ENCODE measurements around the gene TFPI. TPM values are rescaled to one million over a fixed set of nuclear protein-coding genes. Genes with fewer than 3 reads are reported as not detected.
"Not testable (repeated sequence)": the region's sequence is repeated elsewhere in the genome, so short reads cannot be mapped to it uniquely, and the experiment has no call there.

TFPI gene
- total RNA-seq, 6 experiments from 2014 or later: 145 to 223 (median 189) TPM

DNA sequence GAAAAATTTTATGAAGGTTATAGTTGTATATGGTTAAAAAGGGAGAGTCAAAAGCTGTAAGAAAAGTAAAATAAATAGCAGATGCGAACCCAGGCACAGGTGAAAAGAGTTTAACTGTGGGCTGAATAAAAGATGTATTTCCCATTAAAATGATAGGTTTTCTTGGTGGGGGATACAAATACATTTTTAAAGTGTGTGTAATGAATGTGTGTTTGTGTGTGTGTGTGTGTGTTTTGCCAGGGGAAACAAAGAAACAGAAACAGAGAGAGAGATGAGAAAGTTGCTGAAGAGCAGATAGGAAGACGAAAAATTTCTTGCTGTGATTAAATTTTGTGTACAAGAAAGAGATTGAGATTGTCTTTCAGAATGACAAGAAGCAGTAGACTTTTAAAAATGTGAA lies 12.1 kb downstream of the TFPI start:
- DNase-seq (no peak), ATAC-seq (no peak)
- H3K36me3 ChIP-seq: no peaks in the 10 kb centered on the region
- no peak overlapping the region for H3K4me3 ChIP-seq
- TF ChIP-seq POLR2A (IDR thresholded peaks at IDR 0.05): no peak
- TF ChIP-seq, protein P1, sequence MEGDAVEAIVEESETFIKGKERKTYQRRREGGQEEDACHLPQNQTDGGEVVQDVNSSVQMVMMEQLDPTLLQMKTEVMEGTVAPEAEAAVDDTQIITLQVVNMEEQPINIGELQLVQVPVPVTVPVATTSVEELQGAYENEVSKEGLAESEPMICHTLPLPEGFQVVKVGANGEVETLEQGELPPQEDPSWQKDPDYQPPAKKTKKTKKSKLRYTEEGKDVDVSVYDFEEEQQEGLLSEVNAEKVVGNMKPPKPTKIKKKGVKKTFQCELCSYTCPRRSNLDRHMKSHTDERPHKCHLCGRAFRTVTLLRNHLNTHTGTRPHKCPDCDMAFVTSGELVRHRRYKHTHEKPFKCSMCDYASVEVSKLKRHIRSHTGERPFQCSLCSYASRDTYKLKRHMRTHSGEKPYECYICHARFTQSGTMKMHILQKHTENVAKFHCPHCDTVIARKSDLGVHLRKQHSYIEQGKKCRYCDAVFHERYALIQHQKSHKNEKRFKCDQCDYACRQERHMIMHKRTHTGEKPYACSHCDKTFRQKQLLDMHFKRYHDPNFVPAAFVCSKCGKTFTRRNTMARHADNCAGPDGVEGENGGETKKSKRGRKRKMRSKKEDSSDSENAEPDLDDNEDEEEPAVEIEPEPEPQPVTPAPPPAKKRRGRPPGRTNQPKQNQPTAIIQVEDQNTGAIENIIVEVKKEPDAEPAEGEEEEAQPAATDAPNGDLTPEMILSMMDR (IDR thresholded peaks at IDR 0.05): no peak
- H3K4me1 ChIP-seq: peaks cover 0 to 66% (median 14%) of the 10 kb centered on the region in 4 donors
- H3K9me3 ChIP-seq: no peaks in the 10 kb centered on the region
- H3K27me3 ChIP-seq: no peaks in the 10 kb centered on the region
- peak overlapping the region; percentile 86 to 94 (median 93) for H3K27ac ChIP-seq
- intact Hi-C loops (cut with DNase I): no loop called here
- 12% methylated on average over 2 of the region's 2 CpGs for WGBS (ENCODE audit: insufficient coverage, low coverage, low lambda C conversion rate, missing lambda C conversion rate)

DNA sequence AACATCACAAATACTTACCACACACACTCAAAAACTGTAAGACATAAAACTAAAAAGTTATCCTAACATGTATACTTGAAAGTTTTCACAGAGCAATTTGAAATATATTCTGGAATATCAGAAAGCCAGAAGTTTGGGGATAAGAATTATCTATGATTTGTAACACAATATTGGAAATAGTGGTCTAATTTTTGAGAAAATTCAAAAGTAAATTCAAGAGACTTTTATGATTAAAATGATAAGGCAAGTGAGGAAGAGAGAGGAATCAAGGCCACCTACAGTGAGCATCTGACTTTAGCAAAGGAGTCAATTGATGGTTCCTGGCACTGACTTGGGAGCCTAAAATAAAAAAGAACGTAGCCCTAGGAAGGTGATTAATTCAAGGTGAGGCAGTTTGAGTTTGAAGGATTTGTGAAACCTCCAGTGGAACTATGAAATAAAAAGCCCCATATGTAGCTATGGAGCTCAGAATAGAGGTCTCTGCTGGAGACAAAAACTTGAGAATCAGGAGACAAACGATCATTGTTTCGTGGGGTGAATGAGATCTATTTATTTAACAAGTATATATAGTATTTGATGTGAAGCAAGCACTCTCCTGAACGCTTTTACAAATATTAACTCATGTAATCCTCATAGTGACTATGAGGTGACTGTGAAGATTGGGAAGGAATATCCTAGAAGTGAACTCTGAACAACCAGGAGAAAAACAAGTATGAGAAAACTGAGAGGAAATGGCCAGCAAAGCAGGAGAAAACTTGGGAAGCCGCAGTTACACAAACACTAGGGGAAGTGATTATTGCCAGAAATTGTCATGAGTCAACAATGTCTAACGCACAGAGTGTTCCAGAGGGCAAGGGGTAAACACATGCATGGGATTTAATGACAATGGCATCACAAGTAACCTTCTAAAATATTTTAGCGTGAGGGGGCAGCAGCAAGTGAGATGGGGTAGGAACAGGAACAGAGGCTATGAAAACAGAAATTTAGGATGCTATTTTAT lies 12.8 kb downstream of the TFPI start:
- Histone ChIP-seq H3K36me3 (no peaks in the 10 kb centered on the region), H3K4me3 (peak overlapping the region in 1 of 3 donors; percentile 3), H3K4me1 (peaks cover 0 to 58% (median 14%) of the 10 kb centered on the region in 4 donors), H3K27me3 (no peaks in the 10 kb centered on the region), H3K27ac (peak overlapping the region; percentile 86 to 94 (median 93)), H3K9me3 (no peaks in the 10 kb centered on the region)
- TF ChIP-seq, protein P1 (IDR thresholded peaks at IDR 0.05): no peak
- TF ChIP-seq POLR2A (IDR thresholded peaks at IDR 0.05): no peak
- WGBS (ENCODE audit: insufficient coverage, low coverage, low lambda C conversion rate, missing lambda C conversion rate): 11% methylated on average over 7 of the region's 7 CpGs
- intact Hi-C loops (cut with DNase I): no loop called here
- ATAC-seq (peak; percentile 81 to 96 (median 88)), DNase-seq (peak in 1 of 3 donors; percentile 69)

DNA sequence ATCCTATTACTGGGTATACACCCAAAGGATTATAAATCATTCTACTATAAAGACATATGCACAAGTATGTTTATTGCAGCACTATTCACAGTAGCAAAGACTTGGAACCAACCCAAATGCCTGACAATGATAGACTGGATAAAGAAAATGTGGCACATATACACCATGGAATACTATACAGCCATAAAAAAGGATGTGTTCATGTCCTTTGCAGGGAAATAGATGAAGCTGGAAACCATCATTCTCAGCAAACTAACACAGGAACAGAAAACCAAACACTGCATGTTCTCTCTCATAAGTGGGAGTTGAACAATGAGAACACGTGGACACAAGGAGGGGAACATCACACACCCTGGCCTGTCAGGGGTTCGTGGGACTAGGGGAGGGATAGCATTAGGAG lies 16.0 kb downstream of the TFPI start:
- 95% methylated on average over 2 of the region's 2 CpGs for WGBS (ENCODE audit: insufficient coverage, low coverage, low lambda C conversion rate, missing lambda C conversion rate)
- H3K36me3 ChIP-seq; H3K9me3 ChIP-seq; H3K27me3 ChIP-seq; H3K4me3 ChIP-seq; DNase-seq; H3K27ac ChIP-seq; ATAC-seq; intact Hi-C loops (cut with DNase I): not testable (repeated sequence)
- H3K4me1 ChIP-seq: peaks cover 0 to 46% (median 4%) of the 10 kb centered on the region in 4 donors

DNA sequence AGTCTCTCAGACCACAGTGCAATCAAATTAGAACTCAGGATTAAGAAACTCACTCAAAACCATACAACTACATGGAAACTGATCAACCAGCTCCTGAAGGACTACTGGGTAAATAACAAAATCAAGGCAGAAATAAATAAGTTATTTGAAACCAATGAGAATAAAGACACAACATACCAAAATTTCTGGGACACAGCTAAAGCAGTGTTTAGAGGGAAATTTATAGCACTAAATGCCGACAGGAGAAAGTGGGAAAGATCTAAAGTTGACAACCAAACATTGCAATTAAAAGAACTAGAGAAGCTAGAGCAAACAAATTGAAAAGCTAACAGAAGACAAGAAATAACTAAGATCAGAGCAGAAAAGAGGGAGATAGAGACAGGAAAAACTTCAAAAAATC lies 18.9 kb downstream of the TFPI start:
- ATAC-seq: not testable (repeated sequence)

DNA sequence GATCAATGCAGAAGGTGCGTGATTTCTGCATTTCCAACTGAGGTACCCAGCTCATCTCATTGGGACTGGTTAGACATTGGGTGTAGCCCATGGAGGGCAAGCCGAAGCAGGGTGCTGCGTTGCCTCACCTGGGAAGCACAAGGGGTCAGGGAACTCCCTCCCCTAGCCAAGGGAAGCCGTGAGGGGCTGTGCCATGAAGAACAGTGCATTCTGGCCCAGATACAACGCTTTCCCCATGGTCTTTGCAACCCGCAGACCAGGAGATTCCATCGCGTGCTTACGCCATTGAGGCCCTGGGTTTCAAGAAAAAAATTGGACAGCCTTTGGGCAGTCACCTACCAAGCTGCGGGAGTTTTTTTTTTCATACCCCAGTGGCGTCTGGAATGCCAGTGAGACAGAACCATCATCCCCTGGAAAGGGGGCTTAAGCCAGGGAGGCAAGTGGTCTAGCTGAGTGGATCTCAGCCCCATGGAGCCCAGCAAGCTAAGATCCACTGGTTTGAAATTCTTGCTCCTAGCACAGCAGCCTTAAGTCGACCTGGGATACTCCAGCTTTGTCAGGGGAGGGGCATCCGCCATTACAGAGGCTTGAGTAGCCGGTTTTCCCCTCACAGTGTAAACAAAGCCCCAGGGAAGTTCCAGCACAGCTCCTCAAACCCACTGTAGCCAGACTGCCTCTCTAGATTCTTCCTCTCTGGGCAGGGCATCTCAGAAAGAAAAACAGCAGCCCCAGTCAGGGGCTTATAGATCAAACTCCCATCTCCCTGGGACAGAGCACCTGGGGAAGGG lies 21.7 kb downstream of the TFPI start:
- no peak for TF ChIP-seq POLR2A (IDR thresholded peaks at IDR 0.05)
- TF ChIP-seq, protein P1 (IDR thresholded peaks at IDR 0.05): no peak

More for the DNA sequence above, 18.9 kb downstream of the TFPI start:
- H3K27me3 ChIP-seq; H3K9me3 ChIP-seq; H3K36me3 ChIP-seq; DNase-seq; H3K4me3 ChIP-seq; intact Hi-C loops (cut with DNase I): not testable (repeated sequence)
- H3K27ac ChIP-seq: peak overlapping the region in 2 of 3 donors; percentile 27 to 39
- WGBS (ENCODE audit: insufficient coverage, low coverage, low lambda C conversion rate, missing lambda C conversion rate): 78% methylated on average over 1 of the region's 1 CpG
- peaks cover 0 to 26% (median 0%) of the 10 kb centered on the region in 4 donors for H3K4me1 ChIP-seq

More for the DNA sequence above, 21.7 kb downstream of the TFPI start:
- Histone ChIP-seq H3K36me3 (no peaks in the 10 kb centered on the region), H3K9me3 (no peaks in the 10 kb centered on the region), H3K27ac (no peak overlapping the region), H3K4me3 (no peak overlapping the region), H3K27me3 (no peaks in the 10 kb centered on the region), H3K4me1 (peaks cover 0 to 33% (median 10%) of the 10 kb centered on the region in 4 donors)
- intact Hi-C loops (cut with DNase I): no loop called here
- WGBS (ENCODE audit: insufficient coverage, low coverage, low lambda C conversion rate, missing lambda C conversion rate): 82% methylated on average over 5 of the region's 14 CpGs
- ATAC-seq (no peak), DNase-seq (no peak)
